ENCODE results near the gene ZNF814. TPM values are rescaled to one million over a fixed set of nuclear protein-coding genes. Genes with fewer than 3 reads are reported as not detected.
"Not testable (repeated sequence)": the region's sequence is repeated elsewhere in the genome, so short reads cannot be mapped to it uniquely, and the experiment has no call there.

ZNF814 gene
- total RNA-seq, 1 donor from 2014 or later, result 19.3 TPM

DNA sequence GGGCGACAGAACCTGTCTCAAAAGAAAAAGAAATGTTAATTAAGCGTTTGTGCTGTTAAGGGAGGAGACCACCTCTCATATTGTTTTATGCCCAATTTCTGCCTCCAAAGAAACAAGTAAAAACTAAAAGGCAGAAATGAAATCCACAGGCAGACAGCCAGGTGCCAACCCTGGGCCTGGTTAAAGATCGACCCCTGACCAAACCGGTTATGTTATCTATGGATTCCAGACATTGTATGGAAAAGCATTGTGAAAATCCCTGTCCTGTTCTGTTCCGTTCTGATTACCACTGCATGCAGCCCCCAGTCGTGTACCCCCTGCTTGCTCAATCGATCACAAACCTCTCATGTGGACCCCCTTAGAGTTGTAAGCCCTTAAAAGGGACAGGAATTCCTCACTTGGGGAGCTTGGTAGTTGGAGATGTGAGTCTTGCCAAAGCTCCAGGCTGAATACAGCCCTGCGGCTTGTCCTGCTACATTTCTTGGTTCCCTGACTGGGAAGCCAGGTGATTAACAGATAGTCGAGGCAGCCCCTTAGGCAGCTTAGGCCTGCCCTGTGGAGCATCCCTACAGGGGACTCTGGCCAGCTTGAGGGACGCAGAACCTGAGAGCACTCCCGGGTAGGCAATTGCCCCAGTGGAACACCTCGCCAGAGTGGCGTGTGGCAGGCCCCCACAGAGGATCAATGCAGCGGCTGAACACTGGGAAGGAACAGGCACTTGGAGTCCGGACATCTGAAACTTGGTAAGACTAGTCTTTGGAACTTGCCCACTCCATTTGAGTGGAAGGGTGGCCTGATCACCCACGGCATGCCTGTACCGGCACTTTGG is 73.4 kb downstream of the ZNF814 start:
- H3K4me3 ChIP-seq (ENCODE audit: low read depth, low read length), result no peak overlapping the region
- TF ChIP-seq, protein P1, sequence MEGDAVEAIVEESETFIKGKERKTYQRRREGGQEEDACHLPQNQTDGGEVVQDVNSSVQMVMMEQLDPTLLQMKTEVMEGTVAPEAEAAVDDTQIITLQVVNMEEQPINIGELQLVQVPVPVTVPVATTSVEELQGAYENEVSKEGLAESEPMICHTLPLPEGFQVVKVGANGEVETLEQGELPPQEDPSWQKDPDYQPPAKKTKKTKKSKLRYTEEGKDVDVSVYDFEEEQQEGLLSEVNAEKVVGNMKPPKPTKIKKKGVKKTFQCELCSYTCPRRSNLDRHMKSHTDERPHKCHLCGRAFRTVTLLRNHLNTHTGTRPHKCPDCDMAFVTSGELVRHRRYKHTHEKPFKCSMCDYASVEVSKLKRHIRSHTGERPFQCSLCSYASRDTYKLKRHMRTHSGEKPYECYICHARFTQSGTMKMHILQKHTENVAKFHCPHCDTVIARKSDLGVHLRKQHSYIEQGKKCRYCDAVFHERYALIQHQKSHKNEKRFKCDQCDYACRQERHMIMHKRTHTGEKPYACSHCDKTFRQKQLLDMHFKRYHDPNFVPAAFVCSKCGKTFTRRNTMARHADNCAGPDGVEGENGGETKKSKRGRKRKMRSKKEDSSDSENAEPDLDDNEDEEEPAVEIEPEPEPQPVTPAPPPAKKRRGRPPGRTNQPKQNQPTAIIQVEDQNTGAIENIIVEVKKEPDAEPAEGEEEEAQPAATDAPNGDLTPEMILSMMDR (IDR thresholded peaks at IDR 0.05; ENCODE audit: insufficient read depth, low read length, poor library complexity, severe bottlenecking), result no peak
- no peaks in the 10 kb centered on the region for H3K36me3 ChIP-seq (ENCODE audit: control insufficient read depth, insufficient read depth, low read length)
- no peak for DNase-seq (ENCODE audit: low read depth)
- H3K27me3 ChIP-seq (ENCODE audit: control insufficient read depth, insufficient read depth, low read length), result no peaks in the 10 kb centered on the region

DNA sequence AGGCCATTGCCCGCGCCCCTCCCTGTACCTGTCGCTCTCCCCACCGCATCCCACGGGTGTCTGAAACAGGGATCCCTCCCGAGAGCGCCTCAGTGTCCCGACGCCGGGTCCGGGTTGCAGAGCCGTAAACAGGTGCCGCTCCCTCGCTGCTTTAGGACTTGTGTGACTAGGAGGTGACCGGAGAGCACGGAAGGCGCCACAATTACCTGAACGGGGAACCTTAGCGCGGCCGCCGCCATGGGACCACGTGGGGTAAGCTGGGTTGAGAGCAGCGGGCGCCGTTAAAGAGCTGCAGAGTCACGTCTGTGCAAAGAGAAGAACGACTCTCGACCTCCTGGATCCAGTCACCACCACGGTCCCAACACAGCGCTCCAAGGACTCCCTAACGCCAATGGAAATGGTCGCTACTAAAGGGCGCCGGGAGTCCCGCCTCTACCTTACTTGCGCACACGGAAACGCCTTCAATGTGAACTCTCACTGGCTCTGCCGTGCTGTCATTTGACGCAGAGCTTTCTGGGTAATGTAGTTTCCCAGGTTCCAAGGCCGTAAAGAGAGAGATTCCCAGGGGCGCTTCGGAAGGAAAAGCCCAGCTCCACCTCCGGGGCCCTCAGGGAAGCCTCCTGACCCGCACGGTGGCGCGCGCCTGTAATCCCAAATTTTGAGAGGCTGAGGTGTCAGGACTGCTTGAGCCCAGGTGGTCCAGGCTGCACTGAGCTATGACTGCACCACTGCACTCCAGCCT is 74.2 kb downstream of the ZNF814 start, which contains the start of gene ZNF552:
ZNF552 (minus strand) TSS at position 409 of the 742 bp plus-strand sequence; CDS start at position 239, 170 bp downstream.
- Histone ChIP-seq H3K36me3 (ENCODE audit: control insufficient read depth, insufficient read depth, low read length) (no peaks in the 10 kb centered on the region), H3K4me3 (ENCODE audit: low read depth, low read length) (peak within 1 kb of the TSS; percentile 81), H3K27me3 (ENCODE audit: control insufficient read depth, insufficient read depth, low read length) (no peaks in the 10 kb centered on the region)
- DNase-seq (ENCODE audit: low read depth), result peak; percentile 88
- TF ChIP-seq, protein P1 (IDR thresholded peaks at IDR 0.05; ENCODE audit: insufficient read depth, low read length, poor library complexity, severe bottlenecking), result no peak

DNA sequence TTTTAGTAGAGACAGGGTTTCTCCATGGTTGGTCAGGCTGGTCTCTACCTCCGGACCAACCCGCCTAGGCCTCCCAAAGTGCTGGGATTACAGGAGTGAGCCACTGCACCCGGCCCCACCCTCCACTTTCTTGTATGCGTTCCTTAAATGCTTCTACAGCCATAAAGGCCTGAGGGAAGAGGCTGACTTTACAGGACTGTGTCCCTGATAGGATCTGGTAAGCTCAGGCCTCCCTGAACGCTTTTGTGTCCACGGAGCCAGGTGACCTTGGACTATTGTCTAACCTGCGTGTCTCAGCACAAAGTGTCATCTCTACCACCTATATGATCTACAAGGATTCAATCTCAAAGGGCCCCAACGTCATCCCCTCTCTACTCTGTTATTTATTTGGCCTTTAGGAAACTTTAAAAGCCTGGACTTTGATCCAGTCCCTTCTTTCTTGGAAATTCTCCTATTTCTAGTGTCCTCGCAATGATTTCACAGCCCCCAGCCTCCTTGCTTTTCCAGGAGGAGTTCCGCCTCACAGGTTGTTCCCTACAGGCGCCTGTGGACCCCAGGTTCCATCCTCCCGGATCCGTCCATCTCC is 74.8 kb downstream of the ZNF814 start:
- H3K36me3 ChIP-seq (ENCODE audit: control insufficient read depth, insufficient read depth, low read length), result no peaks in the 10 kb centered on the region

DNA sequence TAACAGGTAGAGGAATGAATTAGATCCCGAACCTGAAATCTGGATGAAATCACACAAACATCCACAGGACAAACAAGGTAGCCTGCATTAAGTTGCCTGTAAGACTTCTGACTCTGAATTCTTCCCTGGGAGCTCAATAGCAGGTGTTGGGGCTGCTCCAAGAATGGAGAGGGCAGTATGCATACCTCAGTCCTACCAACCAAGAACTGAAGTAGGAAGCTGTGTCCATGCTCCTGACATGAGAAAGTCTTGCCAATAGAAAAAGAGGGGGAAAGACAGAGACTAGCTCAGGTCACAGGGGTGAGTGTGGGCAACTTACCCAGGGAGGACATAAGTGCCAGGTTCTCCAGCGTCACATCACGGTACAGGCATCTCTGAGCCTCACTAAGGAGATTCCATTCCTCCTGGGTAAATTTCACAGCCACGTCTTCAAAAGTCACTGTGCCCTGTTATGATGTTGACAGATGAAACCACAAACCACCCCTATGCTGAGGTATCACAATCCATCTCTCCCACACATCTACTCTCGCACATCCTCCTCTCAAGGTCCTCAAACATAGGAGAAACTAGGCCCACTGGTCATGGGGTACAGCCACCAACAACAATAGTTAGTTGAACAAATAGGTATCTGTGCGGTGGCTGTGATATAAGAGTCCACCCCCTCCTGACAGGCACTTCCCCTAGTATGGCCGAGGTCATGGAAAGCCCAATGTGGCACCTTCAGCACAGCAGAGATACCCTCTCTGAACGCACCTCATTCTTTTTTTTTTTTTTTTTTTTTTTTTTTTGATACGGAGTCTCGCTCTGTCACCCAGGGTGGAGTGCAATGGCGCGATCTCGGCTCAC is 75.6 kb downstream of the ZNF814 start:
- H3K36me3 ChIP-seq (ENCODE audit: control insufficient read depth, insufficient read depth, low read length); H3K27me3 ChIP-seq (ENCODE audit: control insufficient read depth, insufficient read depth, low read length): not testable (repeated sequence)
- H3K4me3 ChIP-seq (ENCODE audit: low read depth, low read length), result peak overlapping the region; percentile 81

More for the DNA sequence above, 74.8 kb downstream of the ZNF814 start:
- DNase-seq (ENCODE audit: low read depth), result no peak
- Histone ChIP-seq H3K27me3 (ENCODE audit: control insufficient read depth, insufficient read depth, low read length) (no peaks in the 10 kb centered on the region), H3K4me3 (ENCODE audit: low read depth, low read length) (peak overlapping the region; percentile 81)
- TF ChIP-seq, protein P1 (IDR thresholded peaks at IDR 0.05; ENCODE audit: insufficient read depth, low read length, poor library complexity, severe bottlenecking), result no peak

DNA sequence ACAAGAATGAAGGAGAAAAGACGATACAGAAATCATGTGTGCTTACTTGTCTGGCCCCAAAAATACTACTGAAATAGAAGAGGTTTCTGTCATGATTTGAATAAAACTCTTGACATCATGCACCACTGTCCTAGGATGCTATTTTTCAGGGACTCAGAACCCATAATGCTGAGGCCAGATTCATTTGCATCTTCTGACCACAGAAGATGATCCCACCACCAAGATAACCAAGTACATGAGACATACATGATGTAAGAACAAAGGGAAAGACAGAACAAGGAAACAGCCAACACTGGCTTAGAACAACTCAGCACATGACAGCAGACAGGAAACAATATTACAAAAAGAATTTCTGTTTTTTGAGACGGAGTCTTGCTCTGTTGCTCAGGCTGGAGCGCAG is 76.6 kb downstream of the ZNF814 start:
- no peak for DNase-seq (ENCODE audit: low read depth)
- Histone ChIP-seq H3K36me3 (ENCODE audit: control insufficient read depth, insufficient read depth, low read length) (no peaks in the 10 kb centered on the region), H3K4me3 (ENCODE audit: low read depth, low read length) (no peak overlapping the region), H3K27me3 (ENCODE audit: control insufficient read depth, insufficient read depth, low read length) (no peaks in the 10 kb centered on the region)
- TF ChIP-seq, protein P1 (IDR thresholded peaks at IDR 0.05; ENCODE audit: insufficient read depth, low read length, poor library complexity, severe bottlenecking), result no peak

More for the DNA sequence above, 75.6 kb downstream of the ZNF814 start:
- not testable (repeated sequence) for DNase-seq (ENCODE audit: low read depth)

DNA sequence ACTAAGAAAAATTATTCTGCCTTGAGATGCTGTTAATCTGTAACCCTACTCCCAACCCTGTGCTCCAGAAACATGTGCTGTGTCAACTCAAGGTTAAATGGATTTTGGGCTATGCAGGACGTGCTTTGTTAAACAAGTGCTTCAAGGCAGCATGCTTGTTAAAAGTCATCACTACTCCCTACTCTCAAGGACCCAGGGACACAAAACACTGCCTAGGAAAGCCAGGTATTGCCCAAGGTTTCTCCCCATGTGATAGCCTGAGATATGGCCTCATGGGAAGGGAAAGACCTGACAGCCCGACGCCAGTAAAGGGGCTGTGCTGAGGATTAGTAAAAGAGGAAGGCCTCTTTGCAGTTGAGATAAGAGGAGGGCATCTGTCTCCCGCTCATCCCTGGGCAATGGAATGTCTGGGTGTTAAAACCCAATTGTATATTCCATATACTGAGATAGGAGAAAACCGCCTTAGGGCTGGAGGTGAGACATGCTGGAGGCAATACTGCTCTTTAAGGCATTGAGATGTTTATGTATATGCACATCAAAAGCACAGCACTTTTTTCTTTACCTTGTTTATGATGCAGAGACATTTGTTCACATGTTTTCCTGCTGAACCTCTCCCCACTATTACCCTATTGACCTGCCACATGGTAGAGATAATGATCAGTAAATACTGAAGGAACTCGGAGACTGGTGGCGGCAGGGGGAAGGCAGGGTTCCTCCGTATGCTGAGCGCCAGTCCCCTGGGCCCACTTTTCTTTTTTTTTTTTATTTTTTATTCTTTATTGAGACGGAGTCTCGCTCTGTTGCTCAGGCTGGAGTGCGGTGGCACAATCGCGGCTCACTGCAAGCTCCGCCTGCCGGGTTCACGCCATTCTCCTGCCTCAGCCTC is 78.2 kb downstream of the ZNF814 start:
- not testable (repeated sequence) for DNase-seq (ENCODE audit: low read depth)

More for the DNA sequence above, 78.2 kb downstream of the ZNF814 start:
- H3K27me3 ChIP-seq (ENCODE audit: control insufficient read depth, insufficient read depth, low read length); H3K36me3 ChIP-seq (ENCODE audit: control insufficient read depth, insufficient read depth, low read length); H3K4me3 ChIP-seq (ENCODE audit: low read depth, low read length): not testable (repeated sequence)
